Choroid plexus epithelial cell (primary cell): Measurements from ENCODE around the gene SND1.
A peak's percentile ranks its signal among the peaks of the same experiment; 100 is the strongest.

ENCODE experiments used
- DNase-seq: peaks from one replicate; pipeline ENCODE4 v3.0.0-alpha.2; 2010; ENCODE audit warnings: low read depth
- H3K4me3 ChIP-seq: 2 replicates; pipeline ENCODE4 v1.5.1; 2011; ENCODE audit warnings: low read depth, mild to moderate bottlenecking, control low read depth, low read length, moderate library complexity
- CTCF ChIP-seq: conservative IDR thresholded peaks from 2 replicates; pipeline ENCODE4 v1.5.1; 2011; ENCODE audit warnings: low read depth, mild to moderate bottlenecking, control low read depth, inconsistent platforms, low read length, moderate library complexity

The SND1 gene

GRCh38 chr7:127708788-127709187 is 56.8 kb downstream of the SND1 start:
- DNase-seq: peak; percentile 93
- no peak overlapping the region for H3K4me3 ChIP-seq
- peak; percentile 77 for TF ChIP-seq CTCF

- TF ChIP-seq CTCF: no peak
- H3K4me3 ChIP-seq: no peak overlapping the region
- peak; percentile 24 for DNase-seq
Observed at GRCh38 chr7:127710635-127711034, 58.6 kb downstream of the SND1 start.

- TF ChIP-seq CTCF: no peak
- no peak for DNase-seq
- H3K4me3 ChIP-seq: no peak overlapping the region
Observed at GRCh38 chr7:127711872-127712271, 59.9 kb downstream of the SND1 start.

GRCh38 chr7:127713006-127713405 is 61.0 kb downstream of the SND1 start:
- H3K4me3 ChIP-seq: no peak overlapping the region
- DNase-seq: no peak
- no peak for TF ChIP-seq CTCF

- H3K4me3 ChIP-seq: no peak overlapping the region
- no peak for TF ChIP-seq CTCF
Observed at GRCh38 chr7:127713758-127714157, 61.8 kb downstream of the SND1 start.

GRCh38 chr7:127715272-127715671 is 63.3 kb downstream of the SND1 start:
- DNase-seq: no peak
- H3K4me3 ChIP-seq: no peak overlapping the region
- no peak for TF ChIP-seq CTCF

More at GRCh38 chr7:127713758-127714157, 61.8 kb downstream of the SND1 start:
- DNase-seq: no peak

- no peak overlapping the region for H3K4me3 ChIP-seq
- DNase-seq: no peak
- no peak for TF ChIP-seq CTCF
Observed at GRCh38 chr7:127715901-127716300, 63.9 kb downstream of the SND1 start.
